OCI-LY3 (cell line): ENCODE data around the gene NR2E1.

Experiments
- EZH2phosphoT487 ChIP-seq: fragments of 200-600 bp; shearing (Covaris generic); IDR thresholded peaks from 2 replicates; pipeline ENCODE4 v1.6.1; 2018; ENCODE audit warnings: antibody characterized with exemption, mixed run types, low read depth
- TF ChIP-seq, protein P1 (sequence below): fragments of 200-600, 300-600 bp; sonication (generic); IDR thresholded peaks from 2 replicates; pipeline ENCODE4 v1.5.1; 2014; ENCODE audit warnings: antibody characterized with exemption, low read length, low read depth

DNA sequence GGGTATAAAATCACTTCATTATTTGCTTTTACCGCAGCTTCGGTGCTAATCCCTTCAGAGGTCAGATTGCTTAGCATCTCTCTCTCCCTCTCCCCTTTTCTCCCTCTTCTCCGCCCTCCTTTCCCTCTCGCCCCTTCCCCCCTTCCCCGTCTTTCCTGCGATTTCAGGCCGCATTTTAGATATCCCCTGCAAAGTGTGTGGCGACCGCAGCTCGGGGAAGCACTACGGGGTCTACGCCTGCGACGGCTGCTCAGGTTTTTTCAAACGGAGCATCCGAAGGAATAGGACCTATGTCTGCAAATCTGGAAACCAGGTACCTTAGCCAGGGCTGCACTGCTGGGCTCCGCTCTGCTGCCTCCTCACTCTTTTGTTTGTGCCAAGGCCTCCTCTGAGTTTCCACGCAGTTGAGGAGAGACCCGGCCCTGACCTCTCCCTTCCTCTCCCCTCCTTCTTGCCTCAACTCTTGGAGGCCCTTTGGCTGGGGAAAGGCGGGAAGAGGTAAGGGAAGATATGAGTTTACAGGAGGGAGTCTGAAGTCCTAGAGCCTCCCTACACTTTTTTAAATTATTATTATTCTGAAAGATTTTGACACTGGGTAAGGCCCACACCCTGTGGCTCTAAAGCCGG lies 5.6 kb downstream of the NR2E1 start:
- TF ChIP-seq, protein P1, sequence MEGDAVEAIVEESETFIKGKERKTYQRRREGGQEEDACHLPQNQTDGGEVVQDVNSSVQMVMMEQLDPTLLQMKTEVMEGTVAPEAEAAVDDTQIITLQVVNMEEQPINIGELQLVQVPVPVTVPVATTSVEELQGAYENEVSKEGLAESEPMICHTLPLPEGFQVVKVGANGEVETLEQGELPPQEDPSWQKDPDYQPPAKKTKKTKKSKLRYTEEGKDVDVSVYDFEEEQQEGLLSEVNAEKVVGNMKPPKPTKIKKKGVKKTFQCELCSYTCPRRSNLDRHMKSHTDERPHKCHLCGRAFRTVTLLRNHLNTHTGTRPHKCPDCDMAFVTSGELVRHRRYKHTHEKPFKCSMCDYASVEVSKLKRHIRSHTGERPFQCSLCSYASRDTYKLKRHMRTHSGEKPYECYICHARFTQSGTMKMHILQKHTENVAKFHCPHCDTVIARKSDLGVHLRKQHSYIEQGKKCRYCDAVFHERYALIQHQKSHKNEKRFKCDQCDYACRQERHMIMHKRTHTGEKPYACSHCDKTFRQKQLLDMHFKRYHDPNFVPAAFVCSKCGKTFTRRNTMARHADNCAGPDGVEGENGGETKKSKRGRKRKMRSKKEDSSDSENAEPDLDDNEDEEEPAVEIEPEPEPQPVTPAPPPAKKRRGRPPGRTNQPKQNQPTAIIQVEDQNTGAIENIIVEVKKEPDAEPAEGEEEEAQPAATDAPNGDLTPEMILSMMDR, result no peak
- TF ChIP-seq EZH2phosphoT487, result no peak
